ENCODE data around the gene GGPS1. TPM values are rescaled to one million over a fixed set of nuclear protein-coding genes. Genes with fewer than 3 reads are reported as not detected.

Gene GGPS1
- polyA plus RNA-seq, 1 donor (not counting 4 experiments of a cell fraction or from before 2014, with no cell fraction given) = 40.8 TPM

- dilution Hi-C loops (cut with MboI; ENCODE audit: extremely low pct_ligation_motif_present, low sequenced_read_pairs) = no loop called here
- no peak overlapping the region for H3K27ac ChIP-seq (ENCODE audit: control insufficient read depth, insufficient read depth, low read length)
- no peak for DNase-seq (ENCODE audit: low read depth, low spot score)
- H3K4me3 ChIP-seq (ENCODE audit: control insufficient read depth in 2 of 3, extremely low read depth in 1 of 3, insufficient read depth in 2 of 3, low read depth in 1 of 3, low read length in 3 of 3) = no peak overlapping the region
- H3K4me1 ChIP-seq (ENCODE audit: control insufficient read depth, extremely low read depth, insufficient read depth, low read length) = no peaks in the 10 kb centered on the region
- H4K20me1 ChIP-seq (ENCODE audit: control insufficient read depth, extremely low read depth, insufficient read depth, low read length) = peaks cover 5% of the 10 kb centered on the region
- H3K36me3 ChIP-seq (ENCODE audit: control insufficient read depth in 2 of 2, extremely low read depth in 1 of 2, insufficient read depth in 2 of 2, low read length in 2 of 2) = no peaks in the 10 kb centered on the region
- no peaks in the 10 kb centered on the region for H3K27me3 ChIP-seq (ENCODE audit: control insufficient read depth, extremely low read depth, insufficient read depth, low read length)
- H3K4me2 ChIP-seq (ENCODE audit: control insufficient read depth, extremely low read depth, insufficient read depth, low read depth, low read length) = no peak overlapping the region
- no peaks in the 10 kb centered on the region for H3K9me3 ChIP-seq (ENCODE audit: control insufficient read depth, low read depth, low read length)
- no peak for TF ChIP-seq EZH2 (IDR thresholded peaks at IDR 0.05; ENCODE audit: low read length)
- TF ChIP-seq, protein P1, sequence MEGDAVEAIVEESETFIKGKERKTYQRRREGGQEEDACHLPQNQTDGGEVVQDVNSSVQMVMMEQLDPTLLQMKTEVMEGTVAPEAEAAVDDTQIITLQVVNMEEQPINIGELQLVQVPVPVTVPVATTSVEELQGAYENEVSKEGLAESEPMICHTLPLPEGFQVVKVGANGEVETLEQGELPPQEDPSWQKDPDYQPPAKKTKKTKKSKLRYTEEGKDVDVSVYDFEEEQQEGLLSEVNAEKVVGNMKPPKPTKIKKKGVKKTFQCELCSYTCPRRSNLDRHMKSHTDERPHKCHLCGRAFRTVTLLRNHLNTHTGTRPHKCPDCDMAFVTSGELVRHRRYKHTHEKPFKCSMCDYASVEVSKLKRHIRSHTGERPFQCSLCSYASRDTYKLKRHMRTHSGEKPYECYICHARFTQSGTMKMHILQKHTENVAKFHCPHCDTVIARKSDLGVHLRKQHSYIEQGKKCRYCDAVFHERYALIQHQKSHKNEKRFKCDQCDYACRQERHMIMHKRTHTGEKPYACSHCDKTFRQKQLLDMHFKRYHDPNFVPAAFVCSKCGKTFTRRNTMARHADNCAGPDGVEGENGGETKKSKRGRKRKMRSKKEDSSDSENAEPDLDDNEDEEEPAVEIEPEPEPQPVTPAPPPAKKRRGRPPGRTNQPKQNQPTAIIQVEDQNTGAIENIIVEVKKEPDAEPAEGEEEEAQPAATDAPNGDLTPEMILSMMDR (optimal IDR thresholded peaks at IDR 0.05 in 1 of 3, IDR thresholded peaks at IDR 0.05 in 1 of 3, conservative IDR thresholded peaks at IDR 0.05 in 1 of 3; ENCODE audit: extremely low read depth in 1 of 3, insufficient read depth in 2 of 3, low read length in 3 of 3) = no peak
- peaks cover 86% of the 10 kb centered on the region for H3K79me2 ChIP-seq (ENCODE audit: control insufficient read depth, insufficient read depth, low read length)
- FAIRE-seq = no peak
- H3K9me1 ChIP-seq (ENCODE audit: control insufficient read depth, extremely low read depth, insufficient read depth, low read length) = peaks cover 4% of the 10 kb centered on the region
- H2AFZ ChIP-seq (ENCODE audit: control insufficient read depth, low read length) = no peak overlapping the region
- no peak overlapping the region for H3K9ac ChIP-seq (ENCODE audit: control insufficient read depth, extremely low read depth, insufficient read depth, low read length)
These were observed 37.4 kb upstream of the GGPS1 start for GRCh38 chr1:235290740-235291502.

GRCh38 chr1:235291599-235292091 lies 36.7 kb upstream of the GGPS1 start:
- TF ChIP-seq, protein P1 (optimal IDR thresholded peaks at IDR 0.05 in 1 of 3, IDR thresholded peaks at IDR 0.05 in 1 of 3, conservative IDR thresholded peaks at IDR 0.05 in 1 of 3; ENCODE audit: extremely low read depth in 1 of 3, insufficient read depth in 2 of 3, low read length in 3 of 3) = no peak
- TF ChIP-seq EZH2 (IDR thresholded peaks at IDR 0.05; ENCODE audit: low read length) = no peak
- dilution Hi-C loops (cut with MboI; ENCODE audit: extremely low pct_ligation_motif_present, low sequenced_read_pairs) = no loop called here
- peaks cover 4% of the 10 kb centered on the region for H3K9me1 ChIP-seq (ENCODE audit: control insufficient read depth, extremely low read depth, insufficient read depth, low read length)
- H3K9me3 ChIP-seq (ENCODE audit: control insufficient read depth, low read depth, low read length) = no peaks in the 10 kb centered on the region
- DNase-seq (ENCODE audit: low read depth, low spot score) = no peak
- no peaks in the 10 kb centered on the region for H3K36me3 ChIP-seq (ENCODE audit: control insufficient read depth in 2 of 2, extremely low read depth in 1 of 2, insufficient read depth in 2 of 2, low read length in 2 of 2)
- H2AFZ ChIP-seq (ENCODE audit: control insufficient read depth, low read length) = no peak overlapping the region
- peaks cover 4% of the 10 kb centered on the region for H4K20me1 ChIP-seq (ENCODE audit: control insufficient read depth, extremely low read depth, insufficient read depth, low read length)
- H3K4me2 ChIP-seq (ENCODE audit: control insufficient read depth, extremely low read depth, insufficient read depth, low read depth, low read length) = no peak overlapping the region
- no peaks in the 10 kb centered on the region for H3K4me1 ChIP-seq (ENCODE audit: control insufficient read depth, extremely low read depth, insufficient read depth, low read length)
- no peak for FAIRE-seq
- peaks cover 86% of the 10 kb centered on the region for H3K79me2 ChIP-seq (ENCODE audit: control insufficient read depth, insufficient read depth, low read length)
- H3K9ac ChIP-seq (ENCODE audit: control insufficient read depth, extremely low read depth, insufficient read depth, low read length) = no peak overlapping the region
- no peak overlapping the region for H3K27ac ChIP-seq (ENCODE audit: control insufficient read depth, insufficient read depth, low read length)
- no peak overlapping the region for H3K4me3 ChIP-seq (ENCODE audit: control insufficient read depth in 2 of 3, extremely low read depth in 1 of 3, insufficient read depth in 2 of 3, low read depth in 1 of 3, low read length in 3 of 3)
- H3K27me3 ChIP-seq (ENCODE audit: control insufficient read depth, extremely low read depth, insufficient read depth, low read length) = no peaks in the 10 kb centered on the region
